Fibroblast of lung (primary cell): ENCODE measurements around the gene SLC6A8.

ENCODE experiments used
- EZH2 ChIP-seq: IDR thresholded peaks from 2 replicates; pipeline ENCODE4 v1.5.1; 2012; ENCODE audit warnings: low read length, control low read depth, mild to moderate bottlenecking; ENCODE audit errors: missing control alignments
- TF ChIP-seq, protein P1 (sequence below), 2 donors: IDR thresholded peaks in 1 of 2; conservative IDR thresholded peaks in 1 of 2; 1 replicate in 1 of 2; 2 replicates in 1 of 2; pipeline ENCODE4 v1.5.1; 2011 to 2012; ENCODE audit warnings: low read length in 2 of 2, control low read depth in 1 of 2, inconsistent platforms in 1 of 2, low read depth in 1 of 2, mild to moderate bottlenecking in 1 of 2

DNA sequence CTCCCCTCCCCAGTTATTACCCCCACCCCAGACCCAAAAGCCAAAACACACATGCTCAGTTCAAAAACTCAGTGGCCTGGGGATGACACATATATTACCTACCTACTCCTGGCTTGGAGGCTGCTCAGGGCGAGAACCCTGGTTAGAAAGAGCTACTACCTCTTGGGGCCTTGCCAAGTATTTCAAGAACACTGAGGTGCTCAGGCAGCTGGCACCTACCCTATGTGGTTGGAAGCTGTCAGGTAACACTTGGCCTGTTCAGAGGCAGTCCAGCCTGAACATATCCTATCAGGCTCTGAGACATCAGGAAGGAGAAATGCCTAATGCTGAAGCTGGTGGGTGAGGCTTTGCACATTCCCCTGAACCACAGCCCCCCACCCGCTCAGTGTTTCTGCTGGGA lies 31.5 kb downstream of the SLC6A8 start:
- TF ChIP-seq, protein P1, sequence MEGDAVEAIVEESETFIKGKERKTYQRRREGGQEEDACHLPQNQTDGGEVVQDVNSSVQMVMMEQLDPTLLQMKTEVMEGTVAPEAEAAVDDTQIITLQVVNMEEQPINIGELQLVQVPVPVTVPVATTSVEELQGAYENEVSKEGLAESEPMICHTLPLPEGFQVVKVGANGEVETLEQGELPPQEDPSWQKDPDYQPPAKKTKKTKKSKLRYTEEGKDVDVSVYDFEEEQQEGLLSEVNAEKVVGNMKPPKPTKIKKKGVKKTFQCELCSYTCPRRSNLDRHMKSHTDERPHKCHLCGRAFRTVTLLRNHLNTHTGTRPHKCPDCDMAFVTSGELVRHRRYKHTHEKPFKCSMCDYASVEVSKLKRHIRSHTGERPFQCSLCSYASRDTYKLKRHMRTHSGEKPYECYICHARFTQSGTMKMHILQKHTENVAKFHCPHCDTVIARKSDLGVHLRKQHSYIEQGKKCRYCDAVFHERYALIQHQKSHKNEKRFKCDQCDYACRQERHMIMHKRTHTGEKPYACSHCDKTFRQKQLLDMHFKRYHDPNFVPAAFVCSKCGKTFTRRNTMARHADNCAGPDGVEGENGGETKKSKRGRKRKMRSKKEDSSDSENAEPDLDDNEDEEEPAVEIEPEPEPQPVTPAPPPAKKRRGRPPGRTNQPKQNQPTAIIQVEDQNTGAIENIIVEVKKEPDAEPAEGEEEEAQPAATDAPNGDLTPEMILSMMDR (conservative IDR thresholded peaks at IDR 0.05 in 1 of 2, IDR thresholded peaks at IDR 0.05 in 1 of 2; ENCODE audit: low read depth in 1 of 2, low read length in 2 of 2): no peak
- TF ChIP-seq EZH2: no peak
